H9 (cell line): ENCODE data around the gene SULT2A1. TPM values are rescaled to one million over a fixed set of nuclear protein-coding genes. Genes with fewer than 3 reads are reported as not detected.

Experiments used
- DNase-seq: peaks from one replicate; pipeline ENCODE4 v3.0.0-alpha.2; 2017
- H2AFZ ChIP-seq: one replicate; pipeline ENCODE4 v1.6.1; 2013; ENCODE audit warnings: mild to moderate bottlenecking, low read length, control low read depth, moderate library complexity
- H2AK5ac ChIP-seq: 2 replicates; pipeline ENCODE4 v1.6.1; 2013; ENCODE audit warnings: low read length, control low read depth, mixed read lengths; ENCODE audit not compliant: insufficient read length
- H2BK120ac ChIP-seq: one replicate; pipeline ENCODE4 v1.6.1; 2013; ENCODE audit warnings: low read depth, mild to moderate bottlenecking, low read length, control low read depth, inconsistent platforms; ENCODE audit not compliant: poor library complexity, severe bottlenecking
- H2BK12ac ChIP-seq: 2 replicates; pipeline ENCODE4 v1.6.1; 2013; ENCODE audit warnings: low read length, control low read depth, mixed read lengths, low read depth; ENCODE audit not compliant: insufficient read length
- H2BK15ac ChIP-seq: 2 replicates; pipeline ENCODE4 v1.6.1; 2013; ENCODE audit warnings: low read depth, low read length, control low read depth
- H2BK20ac ChIP-seq: one replicate; pipeline ENCODE4 v1.6.1; 2013; ENCODE audit warnings: low read depth, mild to moderate bottlenecking, low read length, control low read depth, inconsistent platforms; ENCODE audit not compliant: poor library complexity, severe bottlenecking
- H2BK5ac ChIP-seq: 2 replicates; pipeline ENCODE4 v1.6.1; 2013; ENCODE audit warnings: low read length, control low read depth, mixed read lengths; ENCODE audit not compliant: insufficient read length
- H3K14ac ChIP-seq: 2 replicates; pipeline ENCODE4 v1.6.1; 2013; ENCODE audit warnings: low read length, control low read depth; ENCODE audit not compliant: insufficient read depth
- H3K18ac ChIP-seq: 2 replicates; pipeline ENCODE4 v1.6.1; 2013; ENCODE audit warnings: low read depth, mild to moderate bottlenecking, mixed read lengths, low read length, control low read depth; ENCODE audit not compliant: insufficient read length
- H3K23ac ChIP-seq: 2 replicates; pipeline ENCODE4 v1.6.1; 2013; ENCODE audit warnings: low read length, control low read depth, mixed read lengths, low read depth; ENCODE audit not compliant: insufficient read length
- H3K23me2 ChIP-seq: 2 replicates; pipeline ENCODE4 v1.6.1; 2013; ENCODE audit warnings: low read depth, mild to moderate bottlenecking, mixed read lengths, low read length, control low read depth; ENCODE audit not compliant: insufficient read length, poor library complexity, severe bottlenecking
- H3K27ac ChIP-seq: 2 replicates; pipeline ENCODE4 v1.5.1; 2013; ENCODE audit warnings: low read length, control low read depth, mixed read lengths, low read depth; ENCODE audit not compliant: insufficient read length
- H3K27me3 ChIP-seq: 2 replicates; pipeline ENCODE4 v1.6.1; 2013; ENCODE audit warnings: low read length, control low read depth, inconsistent platforms; ENCODE audit not compliant: insufficient read depth
- H3K4ac ChIP-seq: 2 replicates; pipeline ENCODE4 v1.6.1; 2013; ENCODE audit warnings: low read depth, mild to moderate bottlenecking, control low read depth, inconsistent platforms, low read length, moderate library complexity
- H3K4me1 ChIP-seq: 2 replicates; pipeline ENCODE4 v1.6.1; 2013; ENCODE audit warnings: low read length, control low read depth, inconsistent platforms; ENCODE audit not compliant: insufficient read depth
- H3K4me2 ChIP-seq: 2 replicates; pipeline ENCODE4 v1.6.1; 2013; ENCODE audit warnings: low read length, control low read depth, mixed read lengths; ENCODE audit not compliant: insufficient read length, insufficient read depth
- H3K56ac ChIP-seq: 2 replicates; pipeline ENCODE4 v1.6.1; 2013; ENCODE audit warnings: low read depth, mild to moderate bottlenecking, mixed read lengths, low read length, control low read depth; ENCODE audit not compliant: insufficient read length
- H3K79me1 ChIP-seq: 2 replicates; pipeline ENCODE4 v1.6.1; 2013; ENCODE audit warnings: low read depth, mild to moderate bottlenecking, moderate library complexity, low read length, control low read depth, inconsistent platforms; ENCODE audit not compliant: insufficient read depth, poor library complexity, severe bottlenecking
- H3K79me2 ChIP-seq: 2 replicates; pipeline ENCODE4 v1.6.1; 2013; ENCODE audit warnings: low read length, control low read depth, inconsistent platforms; ENCODE audit not compliant: insufficient read depth
- H3K9ac ChIP-seq: 2 replicates; pipeline ENCODE4 v1.6.1; 2013; ENCODE audit warnings: low read length, control low read depth, mixed read lengths; ENCODE audit not compliant: insufficient read length; ENCODE audit errors: extremely low read depth
- H3K9me3 ChIP-seq: one replicate; pipeline ENCODE4 v1.6.1; 2013; ENCODE audit warnings: low read depth, low read length, inconsistent platforms; ENCODE audit not compliant: control insufficient read depth
- H3T11ph ChIP-seq: one replicate; pipeline ENCODE4 v1.6.1; 2013; ENCODE audit warnings: mild to moderate bottlenecking, low read length, control low read depth, inconsistent platforms
- H4K20me1 ChIP-seq: one replicate; pipeline ENCODE4 v1.6.1; 2013; ENCODE audit not compliant: control insufficient read depth, insufficient read length, insufficient read depth
- H4K5ac ChIP-seq: 2 replicates; pipeline ENCODE4 v1.6.1; 2013; ENCODE audit warnings: low read depth, mild to moderate bottlenecking, mixed read lengths, low read length, control low read depth; ENCODE audit not compliant: insufficient read length
- H4K8ac ChIP-seq: replicated peaks from 2 replicates; pipeline ENCODE4 v1.6.1; 2013; ENCODE audit warnings: low read length, control low read depth, mixed read lengths, low read depth; ENCODE audit not compliant: insufficient read length
- H4K91ac ChIP-seq: 2 replicates; pipeline ENCODE4 v1.6.1; 2013; ENCODE audit warnings: low read depth, mild to moderate bottlenecking, moderate library complexity, mixed read lengths, low read length, control low read depth; ENCODE audit not compliant: insufficient read length
- H3K27ac Mint-ChIP-seq, 3 experiments: 2 replicates in 2 of 3; 3 replicates in 1 of 3; pipeline ENCODE4 v1.8.0; 2020 to 2021; ENCODE audit warnings: mixed read lengths in 3 of 3, mild to moderate bottlenecking in 1 of 3, moderate library complexity in 1 of 3
- H3K27me3 Mint-ChIP-seq: 2 replicates; pipeline ENCODE4 v1.8.0; 2021; ENCODE audit warnings: low read depth, mild to moderate bottlenecking, moderate library complexity, mixed read lengths
- H3K36me3 Mint-ChIP-seq, 3 experiments: 2 replicates in 2 of 3; 3 replicates in 1 of 3; pipeline ENCODE4 v1.8.0; 2020 to 2021; ENCODE audit warnings: low read depth in 3 of 3, mixed read lengths in 3 of 3; ENCODE audit not compliant: insufficient read depth in 1 of 3
- H3K4me1 Mint-ChIP-seq, 2 experiments: 2 replicates each; pipeline ENCODE4 v1.8.0; 2020; ENCODE audit warnings: mixed read lengths in 2 of 2
- H3K4me3 Mint-ChIP-seq, 2 experiments: 2 replicates in 1 of 2; 3 replicates in 1 of 2; pipeline ENCODE4 v1.8.0; 2020 to 2021; ENCODE audit warnings: mild to moderate bottlenecking in 2 of 2, mixed read lengths in 2 of 2, moderate library complexity in 1 of 2
- H3K9me3 Mint-ChIP-seq, 2 experiments: 2 replicates in 1 of 2; 3 replicates in 1 of 2; pipeline ENCODE4 v1.8.0; 2020; ENCODE audit warnings: mild to moderate bottlenecking in 2 of 2, mixed read lengths in 2 of 2, moderate library complexity in 1 of 2
- CTCF ChIP-seq: fragments of 200-600 bp; sonication (generic); conservative IDR thresholded peaks from 3 replicates; pipeline ENCODE4 v1.8.0; 2021; ENCODE audit warnings: antibody characterized with exemption, mild to moderate bottlenecking
- WGBS: extraction: QIAGEN DNeasy Blood & Tissue Kit; methylation state at CpG from one replicate; pipeline ENCODE4 v1.1.7; 2013; ENCODE audit warnings: missing lambda C conversion rate, low lambda C conversion rate, mixed read lengths; ENCODE audit not compliant: insufficient read length; ENCODE audit errors: extremely low coverage; 5-methylcytosine and 5-hydroxymethylcytosine counted together
- total RNA-seq: library from RNA; stranded (reverse); gene quantifications from 2 replicates; pipeline ENCODE4 v1.2.1, GENCODE V29; 2021

The SULT2A1 gene
- total RNA-seq, 1 experiment from 2014 or later = not detected

DNA sequence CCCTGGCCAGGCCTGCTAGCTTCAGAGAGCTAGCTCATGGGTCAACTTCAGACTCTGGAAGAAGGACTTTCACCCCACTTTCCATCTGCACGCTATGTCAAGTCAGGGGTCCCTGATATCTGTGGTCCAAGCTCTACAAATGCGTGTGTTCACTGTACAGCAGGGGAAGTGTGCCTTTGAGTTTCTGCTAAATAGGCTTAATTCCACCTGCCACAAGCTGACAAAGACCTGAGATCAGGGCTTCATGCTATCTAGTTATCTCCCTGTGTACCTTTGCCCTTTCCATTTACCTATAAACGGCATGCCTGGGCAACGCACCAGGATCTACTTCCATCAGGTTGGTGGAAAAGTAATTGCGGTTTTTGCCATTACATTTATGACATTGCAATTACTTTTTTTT, 10.7 kb upstream of the SULT2A1 start:
- no peak for TF ChIP-seq CTCF
- no peak overlapping the region for H2BK15ac ChIP-seq
- no peaks in the 10 kb centered on the region for H3K27me3 ChIP-seq
- Mint-ChIP-seq H3K9me3 (peaks cover 8 to 12% of the 10 kb centered on the region in 2 experiments; a peak in 4 of 5 replicates), H3K27me3 (no peaks in the 10 kb centered on the region; the same call in 1 of the 2 replicates), H3K36me3 (peaks cover 4 to 11% (median 10%) of the 10 kb centered on the region in 3 experiments; a peak in 5 of 7 replicates), H3K4me3 (no peak overlapping the region), H3K27ac (no peak overlapping the region), H3K4me1 (0 out of 4 replicates have a peak, but pooled peaks cover 0 to 3% of the 10 kb centered on the region in 2 experiments)
- H4K5ac ChIP-seq = no peak overlapping the region
- H3K9ac ChIP-seq = no peak overlapping the region
- no peak overlapping the region for H3K4ac ChIP-seq
- no peak overlapping the region for H4K8ac ChIP-seq
- H3K79me2 ChIP-seq = no peaks in the 10 kb centered on the region
- no peak overlapping the region for H3K18ac ChIP-seq
- peaks cover 5% of the 10 kb centered on the region for H3K9me3 ChIP-seq
- H3K56ac ChIP-seq = no peak overlapping the region
- H4K20me1 ChIP-seq = no peaks in the 10 kb centered on the region
- H3K27ac ChIP-seq = no peak overlapping the region
- WGBS = no CpG with 5 or more reads among the region's 5 CpGs
- no peak overlapping the region for H3T11ph ChIP-seq
- no peak for DNase-seq
- H4K91ac ChIP-seq = no peak overlapping the region
- H2BK20ac ChIP-seq = no peak overlapping the region
- no peaks in the 10 kb centered on the region for H3K79me1 ChIP-seq
- H3K4me1 ChIP-seq = no peaks in the 10 kb centered on the region
- H2BK12ac ChIP-seq = no peak overlapping the region
- no peak overlapping the region for H3K23ac ChIP-seq
- H2AK5ac ChIP-seq = no peak overlapping the region
- H3K23me2 ChIP-seq = no peaks in the 10 kb centered on the region
- no peak overlapping the region for H2BK120ac ChIP-seq
- H3K14ac ChIP-seq = no peak overlapping the region
- no peak overlapping the region for H2AFZ ChIP-seq
- H2BK5ac ChIP-seq = no peak overlapping the region
- H3K4me2 ChIP-seq = no peak overlapping the region
